ENCODE data around the gene AMIGO2.

DNA sequence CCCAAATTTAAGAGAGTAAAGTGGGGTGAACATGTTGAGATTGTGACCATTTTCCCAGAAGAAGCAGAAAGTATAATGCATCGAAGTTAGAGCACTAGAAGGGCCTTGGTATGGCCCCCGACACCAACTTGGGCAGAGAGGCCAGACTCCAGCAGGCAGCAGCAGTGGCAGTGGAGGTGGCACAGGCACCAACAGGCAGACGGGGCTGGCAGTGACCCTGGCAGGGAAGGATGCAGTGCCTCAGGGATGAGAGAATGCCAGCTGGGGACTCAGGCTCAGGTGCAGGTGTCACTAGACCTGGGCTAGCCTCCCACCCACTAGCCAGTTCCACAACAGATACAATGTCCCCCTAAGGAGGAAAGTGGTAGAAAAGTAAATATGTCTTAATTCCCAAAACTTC lies 27.7 kb upstream of the AMIGO2 start:
- TF ChIP-seq CTCF (IDR thresholded peaks at IDR 0.05; ENCODE audit: insufficient read depth, low read depth, low read length) (no peak), EZH2 (IDR thresholded peaks at IDR 0.05; ENCODE audit: insufficient read depth, low read length) (no peak)
